Activated gamma-delta T cell treated with anti-CD3 and anti-CD28 coated beads, Interleukin-2, amount 50 U/mL, for 16 hours (primary cell): ENCODE measurements around the gene CCL19.
A peak's percentile ranks its signal among the peaks of the same experiment; 100 is the strongest.
"Not testable (repeated sequence)": the region's sequence is repeated elsewhere in the genome, so short reads cannot be mapped to it uniquely, and the experiment has no call there.

ENCODE experiments used
- DNase-seq: peaks from one replicate; pipeline ENCODE4 v3.0.0-alpha.2; 2020; ENCODE audit warnings: low read depth

CCL19 gene

GRCh38 chr9:34690983-34691935, at the start of gene CCL19:
TSS of gene CCL19 (minus strand) at chr9:34691276. CDS start at chr9:34691139, 137 bp downstream.
- DNase-seq, result no peak

- not testable (repeated sequence) for DNase-seq
Observed at GRCh38 chr9:34740176-34740575, 49.1 kb upstream of the CCL19 start.

GRCh38 chr9:34737677-34738260, 46.7 kb upstream of the CCL19 start:
- DNase-seq, result no peak

GRCh38 chr9:34734720-34735119, 43.6 kb upstream of the CCL19 start:
- no peak for DNase-seq

- no peak for DNase-seq
Observed at GRCh38 chr9:34732886-34733285, 41.8 kb upstream of the CCL19 start.

DNA sequence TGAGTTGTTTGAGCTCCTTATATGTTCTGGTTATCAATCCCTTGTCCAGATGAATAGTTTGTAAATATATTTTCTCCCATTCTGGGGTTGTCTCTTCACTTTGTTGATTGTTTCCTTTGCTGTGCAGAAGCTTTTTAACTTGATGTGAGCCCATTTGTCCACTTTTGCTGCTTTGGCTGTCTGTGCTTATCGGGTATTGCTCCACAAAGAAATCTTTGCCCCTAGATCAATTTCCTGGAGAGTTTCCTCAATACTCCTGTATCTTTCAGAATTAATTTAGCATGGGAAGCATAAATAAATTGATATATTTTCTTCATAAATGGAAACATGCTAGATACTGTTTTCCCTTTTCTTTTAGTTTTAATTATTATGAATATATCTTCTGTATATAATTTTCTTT, 41.4 kb upstream of the CCL19 start:
- DNase-seq, result no peak

DNA sequence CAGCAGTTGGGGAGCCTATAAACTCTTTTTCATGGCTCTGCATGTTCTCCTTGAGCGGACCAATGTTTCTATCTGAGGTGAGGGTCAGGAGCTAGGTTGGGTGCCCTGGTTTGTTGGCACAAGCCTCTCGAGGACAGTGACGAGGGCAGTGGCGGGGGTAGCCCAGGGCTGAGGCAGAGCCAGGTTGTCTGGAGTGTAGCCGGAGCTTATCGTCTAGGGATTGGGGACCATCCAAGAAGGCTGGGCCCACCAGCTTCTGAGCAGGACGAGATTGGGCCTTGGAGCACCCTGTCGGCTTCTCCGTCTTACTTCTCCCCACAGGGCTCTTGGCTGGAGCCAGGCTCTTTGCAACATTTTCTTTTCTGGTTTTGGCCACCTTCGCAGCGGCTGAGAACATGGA, 32.1 kb upstream of the CCL19 start:
- no peak for DNase-seq

- not testable (repeated sequence) for DNase-seq
Observed at GRCh38 chr9:34719769-34720025, 28.6 kb upstream of the CCL19 start.

DNA sequence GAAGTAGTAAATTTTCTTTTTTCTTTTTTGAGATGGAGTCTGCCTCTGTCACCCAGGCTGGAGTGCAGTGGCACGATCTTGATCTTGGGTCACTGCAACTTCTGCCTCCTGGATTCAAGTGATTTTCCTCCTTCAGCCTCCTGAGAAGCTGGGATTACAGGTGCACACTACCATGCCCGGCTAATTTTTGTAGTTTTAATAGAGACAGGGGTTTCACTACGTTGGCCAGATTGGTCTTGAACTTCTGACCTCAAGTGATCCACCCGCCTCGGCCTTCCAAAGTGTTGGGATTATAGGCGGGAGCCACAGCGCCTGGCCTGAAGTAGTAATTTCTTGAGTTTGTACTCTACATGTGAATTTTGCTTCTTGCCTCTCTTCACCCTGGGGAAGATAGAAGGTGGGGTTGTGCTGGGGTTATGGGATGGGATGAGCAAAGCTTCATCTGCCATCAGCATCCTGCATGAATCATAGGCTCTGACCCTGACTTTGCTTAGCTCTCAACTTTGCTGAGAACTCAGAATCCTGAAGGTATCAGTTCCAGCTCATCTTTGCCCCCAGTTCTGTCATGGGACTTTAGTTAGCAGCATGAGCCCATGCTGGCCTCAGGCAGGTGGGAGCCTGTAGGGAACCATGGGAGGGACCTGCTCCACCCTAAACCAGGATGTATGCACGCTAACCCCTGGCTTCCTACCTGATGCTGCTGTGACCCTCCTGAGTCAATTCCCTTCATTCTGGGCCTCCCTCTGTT, 28.1 kb upstream of the CCL19 start:
- no peak for DNase-seq

DNA sequence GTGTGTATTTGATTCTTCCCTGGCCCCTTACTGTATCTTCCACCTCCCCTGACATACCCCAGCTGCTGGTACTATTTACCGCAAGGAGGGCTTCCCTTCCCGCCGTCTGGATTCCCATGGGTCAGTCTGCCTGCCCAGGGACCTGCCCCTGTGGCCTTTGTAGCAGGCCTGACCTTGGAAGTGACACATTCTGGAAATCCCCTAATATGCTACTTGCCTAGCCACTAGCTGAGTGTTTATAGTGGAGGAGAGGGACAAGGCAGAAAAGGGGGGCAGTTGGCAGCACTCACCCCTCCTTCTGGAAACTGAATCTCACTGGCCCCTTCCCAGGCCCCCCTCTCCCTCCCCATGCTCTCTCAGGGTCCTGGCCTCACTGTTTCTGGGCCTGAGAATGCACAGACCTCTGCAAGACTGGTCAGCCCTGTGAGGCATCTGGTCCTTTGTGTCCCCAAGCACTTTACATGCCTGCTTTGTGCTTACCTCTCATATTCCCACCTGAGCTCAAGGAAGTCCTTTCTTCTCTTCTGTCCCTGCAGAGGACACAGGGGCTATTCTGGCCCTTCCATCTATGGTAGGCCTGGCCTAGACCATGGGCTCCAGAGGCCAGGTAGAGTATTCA, 27.0 kb upstream of the CCL19 start:
- no peak for DNase-seq

DNA sequence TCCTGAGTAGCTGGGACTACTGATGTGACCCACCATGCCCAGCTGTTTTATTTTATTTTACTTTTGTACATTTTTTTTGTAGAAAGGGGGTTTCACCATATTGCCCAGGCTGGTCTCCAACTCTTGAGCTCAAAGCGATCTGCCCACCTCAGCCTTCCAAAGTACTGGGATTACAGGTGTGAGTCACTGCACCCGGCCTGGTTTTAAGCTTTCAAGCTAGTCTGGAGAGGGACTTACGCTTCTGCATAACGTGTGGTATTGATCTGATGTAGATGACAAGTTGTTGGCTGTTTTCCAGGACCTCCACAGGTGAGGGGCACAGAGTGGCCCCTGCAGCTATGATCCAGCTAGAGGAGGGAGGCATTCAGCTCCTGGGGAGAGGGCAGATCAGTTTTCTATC, 25.6 kb upstream of the CCL19 start:
- DNase-seq, result no peak

DNA sequence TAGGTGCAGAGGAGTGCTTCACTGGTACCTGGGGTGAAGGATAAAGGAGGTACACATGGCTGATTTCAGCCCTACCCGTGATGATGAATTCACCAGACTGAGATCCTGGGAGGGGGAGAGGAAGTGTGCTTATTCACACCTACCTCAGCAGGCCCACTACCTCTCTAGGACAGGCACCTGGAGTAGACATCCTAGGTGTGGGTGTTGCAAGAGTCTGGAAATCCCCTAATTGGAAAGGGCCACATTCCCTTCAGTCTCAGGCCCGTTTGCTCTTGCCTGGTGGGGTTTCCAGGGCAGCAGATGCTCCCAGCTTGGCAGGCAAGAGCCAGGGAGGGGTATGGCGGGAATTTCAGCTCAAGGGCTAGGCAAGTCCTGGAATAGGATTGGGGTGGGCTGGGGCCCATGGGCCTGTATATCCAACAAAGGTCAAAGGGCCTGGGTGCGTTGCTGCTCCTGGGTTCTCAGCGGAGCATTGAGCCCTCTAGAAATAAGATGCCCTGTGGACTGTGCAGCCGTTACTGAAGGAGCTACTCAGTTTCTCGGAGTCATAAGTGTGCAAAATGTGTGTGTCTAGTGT, 24.7 kb upstream of the CCL19 start:
- DNase-seq, result no peak

DNA sequence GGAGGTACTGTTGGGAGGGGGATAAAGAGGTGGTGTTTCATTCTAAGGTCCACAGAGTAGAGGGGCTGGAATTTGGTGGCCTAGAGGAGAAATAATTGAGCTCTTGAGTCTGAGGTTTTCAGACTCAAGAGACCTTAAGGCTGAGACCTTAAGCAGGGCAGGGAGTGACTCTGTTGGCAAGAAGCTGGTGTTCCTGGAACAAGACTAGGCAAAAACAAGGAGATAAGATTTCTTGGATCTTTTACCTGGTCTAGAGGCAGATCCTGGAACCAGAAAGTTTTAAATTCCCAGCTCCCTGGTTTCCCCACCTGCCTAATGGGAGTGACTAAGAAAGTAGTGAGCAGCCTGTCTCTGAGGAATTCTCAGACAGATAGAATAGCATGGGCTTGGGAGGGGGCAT, 22.9 kb upstream of the CCL19 start:
- DNase-seq, result no peak

- no peak for DNase-seq
Observed at GRCh38 chr9:34712140-34712539, 21.1 kb upstream of the CCL19 start.

DNA sequence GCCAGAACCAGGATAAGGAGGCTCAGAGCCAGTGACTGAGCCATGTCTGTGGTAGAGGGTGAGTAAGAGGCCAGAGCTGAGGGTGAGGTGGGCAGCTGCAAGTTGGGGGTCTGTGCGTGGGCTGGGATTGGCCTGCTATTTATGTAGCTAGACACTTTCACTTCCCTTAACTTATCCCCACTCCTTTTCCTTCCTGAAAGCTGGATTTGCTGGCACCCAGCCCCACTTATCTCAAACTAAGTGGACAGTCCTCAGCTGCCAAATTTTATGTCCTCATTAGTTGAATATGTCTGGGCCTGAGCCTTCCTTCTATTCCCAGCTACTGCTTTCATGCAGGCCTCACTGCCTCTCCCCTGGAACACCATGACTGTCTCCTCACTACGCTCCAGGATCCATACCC, 18.9 kb upstream of the CCL19 start, which contains the start of gene CCL21:
Gene CCL21 (minus strand): TSS at position 114 of the 400 bp plus-strand sequence. CDS start 70 bp downstream, at position 44.
- DNase-seq, result no peak

DNA sequence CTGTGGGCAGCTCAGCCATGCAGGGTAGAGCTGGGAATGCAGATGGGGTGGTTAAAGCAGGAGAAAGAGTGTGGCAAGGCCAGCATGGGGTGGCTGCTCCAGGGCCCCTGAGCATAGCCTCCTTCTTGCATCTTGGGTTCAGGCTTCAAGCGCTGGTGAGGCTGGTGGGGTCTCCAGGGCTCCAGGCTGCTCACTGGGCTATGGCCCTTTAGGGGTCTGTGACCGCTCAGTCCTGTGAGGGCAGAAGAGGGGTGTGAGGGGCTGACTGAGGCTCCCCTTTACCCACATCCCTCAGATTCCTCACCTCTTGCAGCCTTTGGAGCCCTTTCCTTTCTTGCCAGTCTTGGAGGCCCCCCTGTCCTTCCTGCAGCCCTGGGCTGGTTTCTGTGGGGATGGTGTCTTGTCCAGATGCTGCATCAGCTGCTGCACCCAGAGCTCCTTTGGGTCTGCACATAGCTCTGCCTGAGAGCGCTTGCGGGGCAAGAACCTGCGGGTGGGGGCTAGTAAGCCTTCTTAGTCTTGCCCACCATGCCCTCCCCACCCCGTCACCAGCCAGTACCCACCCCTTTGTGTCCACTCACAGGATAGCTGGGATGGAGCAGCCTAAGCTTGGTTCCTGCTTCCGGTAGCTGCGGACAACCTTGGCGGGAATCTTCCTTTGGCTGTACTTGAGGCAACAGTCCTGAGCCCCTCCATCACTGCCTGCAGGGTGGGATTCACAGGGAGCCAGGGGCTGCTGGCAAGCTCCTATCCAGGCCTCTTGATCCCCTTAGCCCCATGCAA, 18.3 kb upstream of the CCL19 start:
- DNase-seq, result no peak

GRCh38 chr9:34707130-34707529, 16.1 kb upstream of the CCL19 start:
- DNase-seq, result no peak

- DNase-seq, result peak; percentile 65
Observed at GRCh38 chr9:34701769-34702736, 11.0 kb upstream of the CCL19 start.

DNA sequence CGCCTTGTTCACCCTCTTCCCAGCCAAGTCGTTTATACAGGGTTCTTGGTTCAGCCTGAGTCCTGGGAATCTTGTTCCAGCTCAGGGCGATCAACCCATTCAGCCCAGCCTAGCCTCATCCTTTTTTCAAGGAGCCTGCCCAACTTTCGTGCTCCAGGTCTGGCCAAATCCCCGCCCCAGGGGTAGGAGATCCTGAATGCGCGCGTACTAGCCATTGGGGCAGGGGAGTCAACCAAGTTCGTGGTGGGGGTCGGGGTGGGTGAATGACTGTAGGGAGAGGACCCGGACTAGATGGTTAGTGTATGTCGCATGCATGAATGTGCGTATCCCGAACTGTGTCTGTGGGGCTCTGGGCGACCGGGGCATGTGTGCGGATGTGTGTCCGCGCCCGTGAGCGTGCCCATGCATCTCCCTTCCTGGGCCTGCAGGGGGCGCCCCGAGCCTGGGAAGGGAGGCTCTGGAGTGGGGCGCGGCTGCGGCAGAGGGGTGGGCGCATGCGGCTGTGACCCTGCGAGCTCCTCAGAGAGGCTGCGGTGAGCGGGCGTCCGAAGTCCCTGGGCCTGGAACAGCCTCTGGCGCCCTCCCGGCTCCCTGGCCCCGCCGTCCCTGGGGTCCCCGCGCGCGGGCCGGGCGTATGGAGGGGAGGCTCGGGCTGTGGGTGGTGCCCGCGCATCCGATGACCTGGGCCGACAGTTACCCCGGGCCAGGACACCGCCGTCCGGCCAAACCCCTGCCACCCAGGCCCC, 10.1 kb upstream of the CCL19 start:
- DNase-seq, result peak; percentile 59
